H9 (cell line): ENCODE results near the gene UBN1. TPM values are rescaled to one million over a fixed set of nuclear protein-coding genes. Genes with fewer than 3 reads are reported as not detected.

Experiments used
- DNase-seq: peaks from one replicate; pipeline ENCODE4 v3.0.0-alpha.2; 2017
- H2AFZ ChIP-seq: one replicate; pipeline ENCODE4 v1.6.1; 2013; ENCODE audit warnings: mild to moderate bottlenecking, low read length, control low read depth, moderate library complexity
- H2AK5ac ChIP-seq: 2 replicates; pipeline ENCODE4 v1.6.1; 2013; ENCODE audit warnings: low read length, control low read depth, mixed read lengths; ENCODE audit not compliant: insufficient read length
- H2BK120ac ChIP-seq: one replicate; pipeline ENCODE4 v1.6.1; 2013; ENCODE audit warnings: low read depth, mild to moderate bottlenecking, low read length, control low read depth, inconsistent platforms; ENCODE audit not compliant: poor library complexity, severe bottlenecking
- H2BK12ac ChIP-seq: 2 replicates; pipeline ENCODE4 v1.6.1; 2013; ENCODE audit warnings: low read length, control low read depth, mixed read lengths, low read depth; ENCODE audit not compliant: insufficient read length
- H2BK15ac ChIP-seq: 2 replicates; pipeline ENCODE4 v1.6.1; 2013; ENCODE audit warnings: low read depth, low read length, control low read depth
- H2BK20ac ChIP-seq: one replicate; pipeline ENCODE4 v1.6.1; 2013; ENCODE audit warnings: low read depth, mild to moderate bottlenecking, low read length, control low read depth, inconsistent platforms; ENCODE audit not compliant: poor library complexity, severe bottlenecking
- H2BK5ac ChIP-seq: 2 replicates; pipeline ENCODE4 v1.6.1; 2013; ENCODE audit warnings: low read length, control low read depth, mixed read lengths; ENCODE audit not compliant: insufficient read length
- H3K14ac ChIP-seq: 2 replicates; pipeline ENCODE4 v1.6.1; 2013; ENCODE audit warnings: low read length, control low read depth; ENCODE audit not compliant: insufficient read depth
- H3K18ac ChIP-seq: 2 replicates; pipeline ENCODE4 v1.6.1; 2013; ENCODE audit warnings: low read depth, mild to moderate bottlenecking, mixed read lengths, low read length, control low read depth; ENCODE audit not compliant: insufficient read length
- H3K23ac ChIP-seq: 2 replicates; pipeline ENCODE4 v1.6.1; 2013; ENCODE audit warnings: low read length, control low read depth, mixed read lengths, low read depth; ENCODE audit not compliant: insufficient read length
- H3K23me2 ChIP-seq: 2 replicates; pipeline ENCODE4 v1.6.1; 2013; ENCODE audit warnings: low read depth, mild to moderate bottlenecking, mixed read lengths, low read length, control low read depth; ENCODE audit not compliant: insufficient read length, poor library complexity, severe bottlenecking
- H3K27ac ChIP-seq: 2 replicates; pipeline ENCODE4 v1.5.1; 2013; ENCODE audit warnings: low read length, control low read depth, mixed read lengths, low read depth; ENCODE audit not compliant: insufficient read length
- H3K27me3 ChIP-seq: 2 replicates; pipeline ENCODE4 v1.6.1; 2013; ENCODE audit warnings: low read length, control low read depth, inconsistent platforms; ENCODE audit not compliant: insufficient read depth
- H3K4ac ChIP-seq: 2 replicates; pipeline ENCODE4 v1.6.1; 2013; ENCODE audit warnings: low read depth, mild to moderate bottlenecking, control low read depth, inconsistent platforms, low read length, moderate library complexity
- H3K4me1 ChIP-seq: 2 replicates; pipeline ENCODE4 v1.6.1; 2013; ENCODE audit warnings: low read length, control low read depth, inconsistent platforms; ENCODE audit not compliant: insufficient read depth
- H3K4me2 ChIP-seq: 2 replicates; pipeline ENCODE4 v1.6.1; 2013; ENCODE audit warnings: low read length, control low read depth, mixed read lengths; ENCODE audit not compliant: insufficient read length, insufficient read depth
- H3K56ac ChIP-seq: 2 replicates; pipeline ENCODE4 v1.6.1; 2013; ENCODE audit warnings: low read depth, mild to moderate bottlenecking, mixed read lengths, low read length, control low read depth; ENCODE audit not compliant: insufficient read length
- H3K79me1 ChIP-seq: 2 replicates; pipeline ENCODE4 v1.6.1; 2013; ENCODE audit warnings: low read depth, mild to moderate bottlenecking, moderate library complexity, low read length, control low read depth, inconsistent platforms; ENCODE audit not compliant: insufficient read depth, poor library complexity, severe bottlenecking
- H3K79me2 ChIP-seq: 2 replicates; pipeline ENCODE4 v1.6.1; 2013; ENCODE audit warnings: low read length, control low read depth, inconsistent platforms; ENCODE audit not compliant: insufficient read depth
- H3K9ac ChIP-seq: 2 replicates; pipeline ENCODE4 v1.6.1; 2013; ENCODE audit warnings: low read length, control low read depth, mixed read lengths; ENCODE audit not compliant: insufficient read length; ENCODE audit errors: extremely low read depth
- H3K9me3 ChIP-seq: one replicate; pipeline ENCODE4 v1.6.1; 2013; ENCODE audit warnings: low read depth, low read length, inconsistent platforms; ENCODE audit not compliant: control insufficient read depth
- H3T11ph ChIP-seq: one replicate; pipeline ENCODE4 v1.6.1; 2013; ENCODE audit warnings: mild to moderate bottlenecking, low read length, control low read depth, inconsistent platforms
- H4K20me1 ChIP-seq: one replicate; pipeline ENCODE4 v1.6.1; 2013; ENCODE audit not compliant: control insufficient read depth, insufficient read length, insufficient read depth
- H4K5ac ChIP-seq: 2 replicates; pipeline ENCODE4 v1.6.1; 2013; ENCODE audit warnings: low read depth, mild to moderate bottlenecking, mixed read lengths, low read length, control low read depth; ENCODE audit not compliant: insufficient read length
- H4K8ac ChIP-seq: replicated peaks from 2 replicates; pipeline ENCODE4 v1.6.1; 2013; ENCODE audit warnings: low read length, control low read depth, mixed read lengths, low read depth; ENCODE audit not compliant: insufficient read length
- H4K91ac ChIP-seq: 2 replicates; pipeline ENCODE4 v1.6.1; 2013; ENCODE audit warnings: low read depth, mild to moderate bottlenecking, moderate library complexity, mixed read lengths, low read length, control low read depth; ENCODE audit not compliant: insufficient read length
- H3K27ac Mint-ChIP-seq, 3 experiments: 2 replicates in 2 of 3; 3 replicates in 1 of 3; pipeline ENCODE4 v1.8.0; 2020 to 2021; ENCODE audit warnings: mixed read lengths in 3 of 3, mild to moderate bottlenecking in 1 of 3, moderate library complexity in 1 of 3
- H3K27me3 Mint-ChIP-seq: 2 replicates; pipeline ENCODE4 v1.8.0; 2021; ENCODE audit warnings: low read depth, mild to moderate bottlenecking, moderate library complexity, mixed read lengths
- H3K36me3 Mint-ChIP-seq, 3 experiments: 2 replicates in 2 of 3; 3 replicates in 1 of 3; pipeline ENCODE4 v1.8.0; 2020 to 2021; ENCODE audit warnings: low read depth in 3 of 3, mixed read lengths in 3 of 3; ENCODE audit not compliant: insufficient read depth in 1 of 3
- H3K4me1 Mint-ChIP-seq, 2 experiments: 2 replicates each; pipeline ENCODE4 v1.8.0; 2020; ENCODE audit warnings: mixed read lengths in 2 of 2
- H3K4me3 Mint-ChIP-seq, 2 experiments: 2 replicates in 1 of 2; 3 replicates in 1 of 2; pipeline ENCODE4 v1.8.0; 2020 to 2021; ENCODE audit warnings: mild to moderate bottlenecking in 2 of 2, mixed read lengths in 2 of 2, moderate library complexity in 1 of 2
- H3K9me3 Mint-ChIP-seq, 2 experiments: 2 replicates in 1 of 2; 3 replicates in 1 of 2; pipeline ENCODE4 v1.8.0; 2020; ENCODE audit warnings: mild to moderate bottlenecking in 2 of 2, mixed read lengths in 2 of 2, moderate library complexity in 1 of 2
- CTCF ChIP-seq: fragments of 200-600 bp; sonication (generic); conservative IDR thresholded peaks from 3 replicates; pipeline ENCODE4 v1.8.0; 2021; ENCODE audit warnings: antibody characterized with exemption, mild to moderate bottlenecking
- WGBS: extraction: QIAGEN DNeasy Blood & Tissue Kit; methylation state at CpG from one replicate; pipeline ENCODE4 v1.1.7; 2013; ENCODE audit warnings: missing lambda C conversion rate, low lambda C conversion rate, mixed read lengths; ENCODE audit not compliant: insufficient read length; ENCODE audit errors: extremely low coverage; 5-methylcytosine and 5-hydroxymethylcytosine counted together
- total RNA-seq: library from RNA; stranded (reverse); gene quantifications from 2 replicates; pipeline ENCODE4 v1.2.1, GENCODE V29; 2021

UBN1 gene
- total RNA-seq, 1 experiment from 2014 or later: 55.2 TPM

GRCh38 chr16:4917117-4917516 lies 69.8 kb downstream of the UBN1 start:
- no peaks in the 10 kb centered on the region for H3K9me3 ChIP-seq
- no peak overlapping the region for H3K23ac ChIP-seq
- H3K27me3 Mint-ChIP-seq: no peaks in the 10 kb centered on the region; the same call in 1 of the 2 replicates
- H3K14ac ChIP-seq: no peak overlapping the region
- H4K91ac ChIP-seq: no peak overlapping the region
- H3K27ac Mint-ChIP-seq: peak overlapping the region in 1 of 3 experiments; percentile 80; a peak in 1 of 7 replicates
- no peak overlapping the region for H3K18ac ChIP-seq
- no peaks in the 10 kb centered on the region for H3K79me2 ChIP-seq
- no peaks in the 10 kb centered on the region for H3K23me2 ChIP-seq
- no peak overlapping the region for H2AK5ac ChIP-seq
- H3T11ph ChIP-seq: no peak overlapping the region
- no peak overlapping the region for H3K9ac ChIP-seq
- H3K9me3 Mint-ChIP-seq: no peaks in the 10 kb centered on the region
- no CpG with 5 or more reads among the region's 4 CpGs for WGBS
- H3K36me3 Mint-ChIP-seq: no peaks in the 10 kb centered on the region; a peak in 1 of 7 replicates
- no peak overlapping the region for H2BK5ac ChIP-seq
- H2BK20ac ChIP-seq: no peak overlapping the region
- no peak overlapping the region for H3K56ac ChIP-seq
- no peak overlapping the region for H3K4me3 Mint-ChIP-seq
- no peak overlapping the region for H2BK12ac ChIP-seq
- no peak overlapping the region for H3K4me2 ChIP-seq
- H2AFZ ChIP-seq: no peak overlapping the region
- H4K5ac ChIP-seq: no peak overlapping the region
- no peak overlapping the region for H3K27ac ChIP-seq
- H3K4ac ChIP-seq: no peak overlapping the region
- peaks cover 13 to 16% of the 10 kb centered on the region in 2 experiments for H3K4me1 Mint-ChIP-seq
- H3K27me3 ChIP-seq: no peaks in the 10 kb centered on the region
- H4K20me1 ChIP-seq: no peaks in the 10 kb centered on the region
- DNase-seq: no peak
- H4K8ac ChIP-seq: no peak overlapping the region
- H2BK15ac ChIP-seq: no peak overlapping the region
- H2BK120ac ChIP-seq: no peak overlapping the region
- H3K79me1 ChIP-seq: no peaks in the 10 kb centered on the region
- no peaks in the 10 kb centered on the region; the same call in 1 of the 2 replicates for H3K4me1 ChIP-seq
- TF ChIP-seq CTCF: no peak
